Mammary epithelial cell (primary cell): ENCODE results near the gene DIS3L2.

ENCODE experiments used
- EZH2 ChIP-seq: IDR thresholded peaks from 2 replicates; pipeline ENCODE4 v1.6.1; 2012; ENCODE audit warnings: low read length, inconsistent platforms, borderline replicate concordance
- TF ChIP-seq, protein P1 (sequence below), 2 donors: IDR thresholded peaks in 1 of 2; conservative IDR thresholded peaks in 1 of 2; 2 replicates each; pipeline ENCODE4 v1.5.1; 2011 to 2012; ENCODE audit warnings: inconsistent platforms in 2 of 2, low read length in 2 of 2, mild to moderate bottlenecking in 2 of 2, control low read depth in 1 of 2, low read depth in 1 of 2; ENCODE audit not compliant: insufficient read depth in 1 of 2; ENCODE audit errors: extremely low read depth in 1 of 2

GRCh38 chr2:232038251-232038880 is 76.9 kb downstream of the DIS3L2 start:
- TF ChIP-seq, protein P1, sequence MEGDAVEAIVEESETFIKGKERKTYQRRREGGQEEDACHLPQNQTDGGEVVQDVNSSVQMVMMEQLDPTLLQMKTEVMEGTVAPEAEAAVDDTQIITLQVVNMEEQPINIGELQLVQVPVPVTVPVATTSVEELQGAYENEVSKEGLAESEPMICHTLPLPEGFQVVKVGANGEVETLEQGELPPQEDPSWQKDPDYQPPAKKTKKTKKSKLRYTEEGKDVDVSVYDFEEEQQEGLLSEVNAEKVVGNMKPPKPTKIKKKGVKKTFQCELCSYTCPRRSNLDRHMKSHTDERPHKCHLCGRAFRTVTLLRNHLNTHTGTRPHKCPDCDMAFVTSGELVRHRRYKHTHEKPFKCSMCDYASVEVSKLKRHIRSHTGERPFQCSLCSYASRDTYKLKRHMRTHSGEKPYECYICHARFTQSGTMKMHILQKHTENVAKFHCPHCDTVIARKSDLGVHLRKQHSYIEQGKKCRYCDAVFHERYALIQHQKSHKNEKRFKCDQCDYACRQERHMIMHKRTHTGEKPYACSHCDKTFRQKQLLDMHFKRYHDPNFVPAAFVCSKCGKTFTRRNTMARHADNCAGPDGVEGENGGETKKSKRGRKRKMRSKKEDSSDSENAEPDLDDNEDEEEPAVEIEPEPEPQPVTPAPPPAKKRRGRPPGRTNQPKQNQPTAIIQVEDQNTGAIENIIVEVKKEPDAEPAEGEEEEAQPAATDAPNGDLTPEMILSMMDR (conservative IDR thresholded peaks at IDR 0.05 in 1 of 2, IDR thresholded peaks at IDR 0.05 in 1 of 2; ENCODE audit: extremely low read depth in 1 of 2, insufficient read depth in 1 of 2, low read depth in 1 of 2, low read length in 2 of 2), result no peak
- no peak for TF ChIP-seq EZH2
